Keratinocyte (primary cell): ENCODE measurements around the gene CABP4. TPM values are rescaled to one million over a fixed set of nuclear protein-coding genes. Genes with fewer than 3 reads are reported as not detected.

Experiments used
- DNase-seq: peaks from one replicate; pipeline ENCODE4 v3.0.0-alpha.2; 2011; ENCODE audit warnings: low read depth, missing footprints, low spot score
- FAIRE-seq: peaks from 2 replicates; lab custom pipeline; 2011; peaks lifted over from hg19 to GRCh38; lab: Jason Lieb, UNC
- H2AFZ ChIP-seq: 2 replicates; pipeline ENCODE4 v1.6.0; 2012; ENCODE audit warnings: low read length, control low read depth, inconsistent platforms; ENCODE audit not compliant: control insufficient read depth
- H3K27ac ChIP-seq: 2 replicates; pipeline ENCODE4 v1.5.1; 2011; ENCODE audit warnings: low read length; ENCODE audit not compliant: control insufficient read depth, insufficient read depth
- H3K27me3 ChIP-seq: 3 replicates; pipeline ENCODE4 v1.6.0; 2011; ENCODE audit warnings: low read length; ENCODE audit not compliant: control insufficient read depth, insufficient read depth; ENCODE audit errors: extremely low read depth
- H3K36me3 ChIP-seq, 2 experiments: 2 replicates in 1 of 2; 3 replicates in 1 of 2; pipeline ENCODE4 v1.5.1; 2011; ENCODE audit warnings: low read length in 2 of 2, mild to moderate bottlenecking in 1 of 2; ENCODE audit not compliant: control insufficient read depth in 2 of 2, insufficient read depth in 2 of 2; ENCODE audit errors: extremely low read depth in 1 of 2
- H3K4me1 ChIP-seq: 3 replicates; pipeline ENCODE4 v1.5.1; 2011; ENCODE audit warnings: low read length; ENCODE audit not compliant: control insufficient read depth, insufficient read depth; ENCODE audit errors: extremely low read depth
- H3K4me2 ChIP-seq: 3 replicates; pipeline ENCODE4 v1.6.0; 2011; ENCODE audit warnings: low read depth, low read length; ENCODE audit not compliant: control insufficient read depth, insufficient read depth; ENCODE audit errors: extremely low read depth
- H3K4me3 ChIP-seq, 3 experiments: fragments of 200-600 bp in 1 of 3; sonication (generic) in 1 of 3; 2 replicates in 2 of 3; 3 replicates in 1 of 3; pipeline ENCODE4 v1.5.1; 2011 to 2016; ENCODE audit warnings: low read length in 3 of 3, mild to moderate bottlenecking in 3 of 3, control low read depth in 2 of 3, inconsistent platforms in 1 of 3, low read depth in 1 of 3, mixed read lengths in 1 of 3, mixed run types in 1 of 3, moderate library complexity in 1 of 3; ENCODE audit not compliant: control insufficient read depth in 2 of 3, insufficient read depth in 2 of 3; ENCODE audit errors: extremely low read depth in 1 of 3
- H3K79me2 ChIP-seq: 2 replicates; pipeline ENCODE4 v1.6.0; 2012; ENCODE audit warnings: low read length; ENCODE audit not compliant: control insufficient read depth, insufficient read depth
- H3K9ac ChIP-seq: 3 replicates; pipeline ENCODE4 v1.6.0; 2011; ENCODE audit warnings: low read length; ENCODE audit not compliant: control insufficient read depth, insufficient read depth; ENCODE audit errors: extremely low read depth
- H3K9me1 ChIP-seq: 3 replicates; pipeline ENCODE4 v1.6.0; 2011; ENCODE audit warnings: low read length; ENCODE audit not compliant: control insufficient read depth, insufficient read depth; ENCODE audit errors: extremely low read depth
- H3K9me3 ChIP-seq: 2 replicates; pipeline ENCODE4 v1.5.1; 2012; ENCODE audit warnings: low read depth, low read length; ENCODE audit not compliant: control insufficient read depth
- H4K20me1 ChIP-seq: 3 replicates; pipeline ENCODE4 v1.6.0; 2011; ENCODE audit warnings: low read length; ENCODE audit not compliant: control insufficient read depth, insufficient read depth; ENCODE audit errors: extremely low read depth
- EZH2 ChIP-seq: IDR thresholded peaks from one replicate; pipeline ENCODE4 v1.6.1; 2012; ENCODE audit warnings: inconsistent platforms, mild to moderate bottlenecking, low read length, moderate library complexity
- dilution Hi-C: fragments of 300-500 bp; cut with MboI; formaldehyde crosslinking; loops from one replicate; pipeline ENCODE4 v1.7.0; 2020; ENCODE audit warnings: low sequenced_read_pairs; ENCODE audit not compliant: extremely low pct_ligation_motif_present
- polyA plus RNA-seq, 5 experiments: library from polyadenylated mRNA; depleted of rRNA in 3 of 5; stranded (reverse) in 3 of 5; stranded (forward) in 1 of 5; unstranded in 1 of 5; fragments of >200 nt; gene quantifications; 1 replicate in 1 of 5; 2 replicates in 3 of 5; 3 replicates in 1 of 5; pipeline versions ENCODE4 v1.2.1 to v1.2.3, GENCODE V29; 2011 to 2012; ENCODE audit warnings: missing spikeins in 2 of 5, low read depth in 1 of 5, low replicate concordance in 1 of 5
- TF ChIP-seq, protein P1 (sequence below), 3 experiments: IDR thresholded peaks in 1 of 3; conservative IDR thresholded peaks in 1 of 3; optimal IDR thresholded peaks in 1 of 3; 2 replicates in 2 of 3; 3 replicates in 1 of 3; pipeline versions ENCODE3 to v1.5.1; 2011; ENCODE audit warnings: low read length in 3 of 3, mild to moderate bottlenecking in 3 of 3, moderate library complexity in 2 of 3, control low read depth in 1 of 3, inconsistent platforms in 1 of 3; ENCODE audit not compliant: insufficient read depth in 2 of 3; ENCODE audit errors: extremely low read depth in 1 of 3

CABP4 gene
- polyA plus RNA-seq, 1 donor (not counting 4 experiments of a cell fraction or from before 2014, with no cell fraction given): not detected

DNA sequence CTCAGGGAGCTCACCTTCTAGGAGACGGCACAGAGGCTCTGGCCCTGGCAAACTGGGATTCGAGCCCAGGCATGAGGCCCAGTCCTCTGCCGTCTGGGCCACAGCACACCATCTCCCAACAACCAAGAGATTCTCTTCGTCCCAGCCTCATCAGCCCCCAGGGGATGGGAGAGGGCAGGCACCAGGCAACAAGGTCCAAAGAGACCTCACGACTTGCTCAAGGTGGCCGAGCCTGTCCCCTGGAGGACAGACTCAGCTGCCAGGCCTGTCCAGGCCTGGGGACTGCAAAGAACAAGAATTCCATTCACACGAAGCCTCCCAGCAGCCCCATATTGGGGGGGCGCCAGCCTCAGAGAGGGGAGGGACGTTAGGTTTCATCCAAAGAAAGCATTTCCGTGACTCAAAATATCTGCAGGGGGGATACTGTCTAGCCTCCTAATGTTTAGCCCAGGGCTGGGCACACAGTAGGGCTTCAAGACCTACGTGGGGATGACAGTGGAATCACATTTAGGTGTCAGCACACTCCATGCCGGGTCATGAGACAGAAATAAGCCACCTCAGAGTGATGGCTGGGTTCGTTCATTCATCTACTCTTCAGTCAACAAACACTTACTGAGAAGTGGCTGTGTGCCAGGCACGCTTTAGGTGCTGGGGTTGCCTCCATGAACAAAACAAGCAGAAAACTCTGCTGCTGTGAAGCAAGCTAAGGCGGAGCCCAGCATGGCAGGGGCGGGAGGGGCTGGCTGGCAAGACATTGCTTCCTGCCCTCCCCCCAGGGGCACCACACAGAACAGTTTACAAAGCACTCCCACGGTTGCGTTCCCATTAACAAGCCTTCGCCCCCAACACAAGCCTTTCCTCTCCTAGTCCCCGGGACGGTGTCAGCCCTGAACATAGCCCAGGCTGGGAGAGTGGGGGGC is 38.5 kb upstream of the CABP4 start:
- no peaks in the 10 kb centered on the region for H3K79me2 ChIP-seq
- no peaks in the 10 kb centered on the region for H3K36me3 ChIP-seq
- peaks cover 18% of the 10 kb centered on the region for H3K27me3 ChIP-seq
- no peaks in the 10 kb centered on the region for H3K9me1 ChIP-seq
- FAIRE-seq (peak; percentile 74), DNase-seq (no peak)
- TF ChIP-seq, protein P1, sequence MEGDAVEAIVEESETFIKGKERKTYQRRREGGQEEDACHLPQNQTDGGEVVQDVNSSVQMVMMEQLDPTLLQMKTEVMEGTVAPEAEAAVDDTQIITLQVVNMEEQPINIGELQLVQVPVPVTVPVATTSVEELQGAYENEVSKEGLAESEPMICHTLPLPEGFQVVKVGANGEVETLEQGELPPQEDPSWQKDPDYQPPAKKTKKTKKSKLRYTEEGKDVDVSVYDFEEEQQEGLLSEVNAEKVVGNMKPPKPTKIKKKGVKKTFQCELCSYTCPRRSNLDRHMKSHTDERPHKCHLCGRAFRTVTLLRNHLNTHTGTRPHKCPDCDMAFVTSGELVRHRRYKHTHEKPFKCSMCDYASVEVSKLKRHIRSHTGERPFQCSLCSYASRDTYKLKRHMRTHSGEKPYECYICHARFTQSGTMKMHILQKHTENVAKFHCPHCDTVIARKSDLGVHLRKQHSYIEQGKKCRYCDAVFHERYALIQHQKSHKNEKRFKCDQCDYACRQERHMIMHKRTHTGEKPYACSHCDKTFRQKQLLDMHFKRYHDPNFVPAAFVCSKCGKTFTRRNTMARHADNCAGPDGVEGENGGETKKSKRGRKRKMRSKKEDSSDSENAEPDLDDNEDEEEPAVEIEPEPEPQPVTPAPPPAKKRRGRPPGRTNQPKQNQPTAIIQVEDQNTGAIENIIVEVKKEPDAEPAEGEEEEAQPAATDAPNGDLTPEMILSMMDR (optimal IDR thresholded peaks at IDR 0.05 in 1 of 3, IDR thresholded peaks at IDR 0.05 in 1 of 3, conservative IDR thresholded peaks at IDR 0.05 in 1 of 3; ENCODE audit: extremely low read depth in 1 of 3, insufficient read depth in 2 of 3, low read length in 3 of 3): no peak
- no peak for TF ChIP-seq EZH2
- no peaks in the 10 kb centered on the region for H4K20me1 ChIP-seq
- dilution Hi-C loops: no loop called here
- H3K4me3 ChIP-seq: no peak overlapping the region
- H3K4me2 ChIP-seq: no peak overlapping the region
- no peak overlapping the region for H3K9ac ChIP-seq
- no peaks in the 10 kb centered on the region for H3K9me3 ChIP-seq
- H2AFZ ChIP-seq: no peak overlapping the region
- peaks cover 11% of the 10 kb centered on the region for H3K4me1 ChIP-seq
- H3K27ac ChIP-seq: no peak overlapping the region

DNA sequence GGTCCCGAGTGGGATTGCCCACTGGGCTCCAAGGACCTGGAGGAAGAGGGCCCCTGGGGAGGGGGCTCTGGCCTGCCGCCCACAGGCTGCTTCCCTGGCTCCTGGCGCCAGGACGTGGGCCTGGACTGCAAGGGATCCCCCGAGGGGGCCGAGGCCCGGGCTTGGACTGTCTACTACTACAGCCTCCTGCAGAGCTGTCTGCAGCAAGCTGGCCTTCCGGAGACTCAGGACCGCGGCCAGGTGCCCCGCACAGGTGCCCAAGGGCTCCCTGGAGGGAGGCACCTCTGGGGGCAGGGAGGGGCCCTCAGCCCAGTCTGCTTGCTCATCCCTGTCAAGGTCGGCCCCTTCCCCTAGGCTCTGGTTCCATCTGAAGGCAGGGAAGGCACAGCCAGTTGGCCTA is 37.7 kb upstream of the CABP4 start:
- no peak for TF ChIP-seq EZH2
- TF ChIP-seq, protein P1 (optimal IDR thresholded peaks at IDR 0.05 in 1 of 3, IDR thresholded peaks at IDR 0.05 in 1 of 3, conservative IDR thresholded peaks at IDR 0.05 in 1 of 3; ENCODE audit: extremely low read depth in 1 of 3, insufficient read depth in 2 of 3, low read length in 3 of 3): no peak
- Histone ChIP-seq H3K9me3 (no peaks in the 10 kb centered on the region), H3K79me2 (no peaks in the 10 kb centered on the region), H3K9me1 (no peaks in the 10 kb centered on the region), H3K4me2 (no peak overlapping the region), H2AFZ (no peak overlapping the region), H3K4me1 (peaks cover 12% of the 10 kb centered on the region), H3K36me3 (no peaks in the 10 kb centered on the region), H3K27me3 (peaks cover 18% of the 10 kb centered on the region), H3K4me3 (no peak overlapping the region), H3K9ac (no peak overlapping the region), H3K27ac (no peak overlapping the region), H4K20me1 (no peaks in the 10 kb centered on the region)
- no peak for DNase-seq
- dilution Hi-C loops: no loop called here
- no peak for FAIRE-seq
